ENCODE results near the gene WDR93. TPM values are rescaled to one million over a fixed set of nuclear protein-coding genes. Genes with fewer than 3 reads are reported as not detected.

WDR93 gene
- total RNA-seq, 1 experiment from 2014 or later, result 0.48 TPM

GRCh38 chr15:89749054-89749453 is 58.4 kb downstream of the WDR93 start:
- no peak for DNase-seq (ENCODE audit: low read depth)

- DNase-seq (ENCODE audit: low read depth), result no peak
These were observed 58.9 kb downstream of the WDR93 start for GRCh38 chr15:89749526-89749925.

- no peak for DNase-seq (ENCODE audit: low read depth)
These were observed 59.4 kb downstream of the WDR93 start for GRCh38 chr15:89749951-89750559.

- DNase-seq (ENCODE audit: low read depth), result peak; percentile 90
These were observed 60.2 kb downstream of the WDR93 start, which contains the start of gene MESP1 for GRCh38 chr15:89750560-89751542. TSS of gene MESP1 (minus strand) at chr15:89751249. CDS start at chr15:89751231, 18 bp downstream.

- no peak for DNase-seq (ENCODE audit: low read depth)
These were observed 61.1 kb downstream of the WDR93 start for GRCh38 chr15:89751748-89752147.

GRCh38 chr15:89753855-89754254 is 63.2 kb downstream of the WDR93 start:
- DNase-seq (ENCODE audit: low read depth), result no peak

GRCh38 chr15:89754361-89755154 is 63.9 kb downstream of the WDR93 start:
- DNase-seq (ENCODE audit: low read depth), result peak; percentile 64

GRCh38 chr15:89755701-89756100 is 65.1 kb downstream of the WDR93 start:
- no peak for DNase-seq (ENCODE audit: low read depth)

GRCh38 chr15:89756897-89757296 is 66.3 kb downstream of the WDR93 start:
- DNase-seq (ENCODE audit: low read depth), result no peak

GRCh38 chr15:89758283-89758682 is 67.7 kb downstream of the WDR93 start:
- no peak for DNase-seq (ENCODE audit: low read depth)

GRCh38 chr15:89758981-89759380 is 68.4 kb downstream of the WDR93 start:
- no peak for DNase-seq (ENCODE audit: low read depth)

GRCh38 chr15:89759835-89760234 is 69.2 kb downstream of the WDR93 start:
- no peak for DNase-seq (ENCODE audit: low read depth)

- DNase-seq (ENCODE audit: low read depth), result peak; percentile 72
These were observed 69.8 kb downstream of the WDR93 start for GRCh38 chr15:89760303-89761008.

- DNase-seq (ENCODE audit: low read depth), result no peak
These were observed 70.6 kb downstream of the WDR93 start for GRCh38 chr15:89761009-89761831.

- DNase-seq (ENCODE audit: low read depth), result no peak
These were observed 71.3 kb downstream of the WDR93 start for GRCh38 chr15:89761929-89762328.

- DNase-seq (ENCODE audit: low read depth), result no peak
These were observed 75.1 kb downstream of the WDR93 start for GRCh38 chr15:89765694-89766093.

GRCh38 chr15:89766357-89767311 is 76.0 kb downstream of the WDR93 start:
- no peak for DNase-seq (ENCODE audit: low read depth)

- no peak for DNase-seq (ENCODE audit: low read depth)
These were observed 76.9 kb downstream of the WDR93 start for GRCh38 chr15:89767411-89767915.

- DNase-seq (ENCODE audit: low read depth), result no peak
These were observed 77.5 kb downstream of the WDR93 start for GRCh38 chr15:89768071-89768500.
